HCT116 (cell line): ENCODE data around the gene RBBP8NL. TPM values are rescaled to one million over a fixed set of nuclear protein-coding genes. Genes with fewer than 3 reads are reported as not detected.

Source experiments
- ATAC-seq: fragments of 200-7000 bp; cut with Tn5 transposase; 2 replicates; pipeline ENCODE4 v1.9.1; 2020; ENCODE audit warnings: mild to moderate bottlenecking, moderate library complexity
- Bru-seq: library from RNA; stranded (reverse); fragments of 400-500 nt; gene quantifications from one replicate; lab custom pipeline; 2021; lab: Mats Ljungman, UMichigan
- BruChase-seq, 2 experiments: library from RNA; stranded (reverse); fragments of 400-500 nt; gene quantifications; one replicate each; lab custom pipeline; 2021; lab: Mats Ljungman, UMichigan
- BruUV-seq: library from RNA; stranded (reverse); fragments of 400-500 nt; replicated peaks from 2 replicates; lab custom pipeline; 2021; lab: Mats Ljungman, UMichigan
- CTCF ChIA-PET: fragments of 300-600 bp; sonication (Branson Sonifier 250); formaldehyde crosslinking; loops from one replicate; lab custom pipeline; 2021; ENCODE audit warnings: antibody characterized with exemption; lab: Charles Lee
- POLR2A ChIA-PET: fragments of 300-600, 350-600 bp; sonication (Branson Sonifier 250); formaldehyde crosslinking; loops from one replicate; lab custom pipeline; 2021; ENCODE audit warnings: antibody characterized with exemption; lab: Charles Lee
- RAD21 ChIA-PET, 2 experiments: fragments of 300-600 bp; sonication (Branson Sonifier 250); formaldehyde crosslinking; loops; one replicate each; lab custom pipeline; 2023; ENCODE audit warnings: low total read pairs in 2 of 2; ENCODE audit not compliant: uncharacterized antibody in 2 of 2, unreplicated experiment in 2 of 2, low non-redundant PET in 1 of 2; lab: Charles Lee
- DNase-seq: peaks from one replicate; pipeline ENCODE4 v3.0.0-alpha.2; 2010; ENCODE audit warnings: low read depth, low spot score
- H2AFZ ChIP-seq: fragments of 200-600 bp; shearing (Covaris generic), sonication (generic); 2 replicates; pipeline ENCODE4 v1.6.1; 2017; ENCODE audit warnings: low read depth, mixed run types, mixed read lengths, antibody characterized with exemption, low read length; ENCODE audit not compliant: poor library complexity, severe bottlenecking
- H3K27ac ChIP-seq: 2 replicates; pipeline ENCODE4 v1.5.1; 2012; ENCODE audit warnings: low read depth, low read length
- H3K27me3 ChIP-seq: fragments of 200-600 bp; sonication (generic); 2 replicates; pipeline ENCODE4 v1.6.1; 2016; ENCODE audit warnings: mixed run types, low read length, mixed read lengths; ENCODE audit not compliant: insufficient read depth
- H3K36me3 ChIP-seq, 2 experiments: fragments of 200-500 bp in 1 of 2; fragments of 200-600 bp in 1 of 2; sonication (Bioruptor generic) in 1 of 2; sonication (generic) in 1 of 2; 2 replicates each; pipeline versions ENCODE4 v1.5.1 to v1.6.1; 2014 to 2016; ENCODE audit warnings: low read length in 2 of 2, inconsistent platforms in 1 of 2, mixed read lengths in 1 of 2, mixed run types in 1 of 2; ENCODE audit not compliant: insufficient read depth in 2 of 2, control insufficient read depth in 1 of 2
- H3K4me1 ChIP-seq, 2 experiments: fragments of 200-600 bp in 1 of 2; sonication (generic) in 1 of 2; 2 replicates each; pipeline versions ENCODE4 v1.5.1 to v1.6.1; 2012 to 2017; ENCODE audit warnings: low read length in 2 of 2, inconsistent platforms in 1 of 2, mild to moderate bottlenecking in 1 of 2, mixed read lengths in 1 of 2, mixed run types in 1 of 2, moderate library complexity in 1 of 2; ENCODE audit not compliant: insufficient read depth in 2 of 2, control insufficient read depth in 1 of 2
- H3K4me2 ChIP-seq: fragments of 200-600 bp; sonication (generic); 2 replicates; pipeline ENCODE4 v1.6.1; 2017; ENCODE audit warnings: mixed run types, low read length, mixed read lengths
- H3K4me3 ChIP-seq, 2 experiments: fragments of 200-600 bp in 1 of 2; sonication (generic) in 1 of 2; replicated peaks in 1 of 2; 2 replicates each; pipeline ENCODE4 v1.5.1; 2011 to 2016; ENCODE audit warnings: low read length in 2 of 2, control low read depth in 1 of 2, low read depth in 1 of 2, mild to moderate bottlenecking in 1 of 2, mixed read lengths in 1 of 2, mixed run types in 1 of 2
- H3K79me2 ChIP-seq: fragments of 200-600 bp; sonication (generic); 2 replicates; pipeline ENCODE4 v1.6.1; 2017; ENCODE audit warnings: mild to moderate bottlenecking, mixed run types, low read length, moderate library complexity, mixed read lengths; ENCODE audit not compliant: insufficient read depth
- H3K9ac ChIP-seq: fragments of 200-600 bp; sonication (generic); 2 replicates; pipeline ENCODE4 v1.6.1; 2016; ENCODE audit warnings: low read length, mixed read lengths
- H3K9me2 ChIP-seq: fragments of 200-600 bp; sonication (generic), shearing (Covaris generic); 2 replicates; pipeline ENCODE4 v1.6.1; 2017; ENCODE audit warnings: mixed run types, mild to moderate bottlenecking, moderate library complexity; ENCODE audit not compliant: insufficient read depth
- H3K9me3 ChIP-seq, 2 experiments: fragments of 200-500 bp in 1 of 2; fragments of 200-600 bp in 1 of 2; sonication (Bioruptor generic) in 1 of 2; sonication (generic) in 1 of 2; 2 replicates each; pipeline ENCODE4 v1.6.1; 2014 to 2017; ENCODE audit warnings: low read length in 2 of 2, mixed read lengths in 2 of 2, inconsistent platforms in 1 of 2, low read depth in 1 of 2, mild to moderate bottlenecking in 1 of 2, mixed run types in 1 of 2, moderate library complexity in 1 of 2; ENCODE audit not compliant: control insufficient read depth in 1 of 2, insufficient read depth in 1 of 2
- H4K20me1 ChIP-seq: fragments of 200-600 bp; sonication (generic), shearing (Covaris generic); 2 replicates; pipeline ENCODE4 v1.6.1; 2017; ENCODE audit warnings: mixed run types, mild to moderate bottlenecking, moderate library complexity; ENCODE audit not compliant: insufficient read depth
- ATF3 ChIP-seq: IDR thresholded peaks from 2 replicates; pipeline ENCODE4 v1.6.1; 2012
- CBX3 ChIP-seq: IDR thresholded peaks from 2 replicates; pipeline ENCODE4 v1.6.1; 2012; ENCODE audit warnings: low read depth
- CEBPB ChIP-seq: IDR thresholded peaks from 2 replicates; pipeline ENCODE4 v1.6.1; 2012; ENCODE audit warnings: low read depth
- CTCF ChIP-seq, 3 experiments: fragments of 200-600 bp in 1 of 3; sonication (generic) in 1 of 3; IDR thresholded peaks in 2 of 3; conservative IDR thresholded peaks in 1 of 3; 2 replicates each; pipeline ENCODE4 v1.5.1; 2012 to 2017; ENCODE audit warnings: low read depth in 2 of 3, low read length in 2 of 3, antibody characterized with exemption in 1 of 3, borderline replicate concordance in 1 of 3, control low read depth in 1 of 3, mild to moderate bottlenecking in 1 of 3, mixed read lengths in 1 of 3, mixed run types in 1 of 3, moderate library complexity in 1 of 3; ENCODE audit not compliant: insufficient read depth in 1 of 3
- EGR1 ChIP-seq: IDR thresholded peaks from 2 replicates; pipeline ENCODE4 v1.6.1; 2012; ENCODE audit warnings: low read depth
- ELF1 ChIP-seq: IDR thresholded peaks from 2 replicates; pipeline ENCODE4 v1.6.1; 2012; ENCODE audit warnings: low read depth, borderline replicate concordance
- EZH2 ChIP-seq: fragments of 200-600 bp; sonication (generic); IDR thresholded peaks from 2 replicates; pipeline ENCODE4 v1.6.1; 2017; ENCODE audit warnings: antibody characterized with exemption, mixed run types
- EZH2phosphoT487 ChIP-seq: fragments of 200-600 bp; IDR thresholded peaks from 2 replicates; pipeline ENCODE4 v1.6.1; 2018; ENCODE audit warnings: antibody characterized with exemption, borderline replicate concordance
- FOSL1 ChIP-seq: IDR thresholded peaks from 2 replicates; pipeline ENCODE4 v1.6.1; 2012; ENCODE audit warnings: low read depth
- JUND ChIP-seq: IDR thresholded peaks from 2 replicates; pipeline ENCODE4 v1.6.1; 2012
- MAX ChIP-seq: IDR thresholded peaks from 2 replicates; pipeline ENCODE4 v1.6.1; 2012
- POLR2A ChIP-seq: IDR thresholded peaks from 2 replicates; pipeline ENCODE4 v1.7.0; 2011; ENCODE audit warnings: borderline replicate concordance; ENCODE audit not compliant: insufficient read depth, insufficient read length; ENCODE audit errors: extremely low read depth
- POLR2AphosphoS5 ChIP-seq: IDR thresholded peaks from 2 replicates; pipeline ENCODE4 v1.6.1; 2011; ENCODE audit warnings: mild to moderate bottlenecking, low read depth, low read length, moderate library complexity
- RAD21 ChIP-seq: IDR thresholded peaks from 2 replicates; pipeline ENCODE4 v1.6.1; 2012; ENCODE audit warnings: low read depth, mild to moderate bottlenecking
- SIN3A ChIP-seq: IDR thresholded peaks from 2 replicates; pipeline ENCODE4 v1.6.1; 2012; ENCODE audit warnings: low read depth
- SP1 ChIP-seq: IDR thresholded peaks from 2 replicates; pipeline ENCODE4 v1.6.1; 2012; ENCODE audit warnings: low read depth
- SRF ChIP-seq: IDR thresholded peaks from 2 replicates; pipeline ENCODE4 v1.6.1; 2012; ENCODE audit warnings: low read depth
- TCF7L2 ChIP-seq: IDR thresholded peaks from 2 replicates; pipeline ENCODE4 v1.7.0; 2011; ENCODE audit warnings: borderline replicate concordance, inconsistent platforms; ENCODE audit not compliant: insufficient read depth, insufficient read length; ENCODE audit errors: extremely low read depth
- YY1 ChIP-seq: IDR thresholded peaks from 2 replicates; pipeline ENCODE4 v1.6.1; 2011; ENCODE audit warnings: low read length, low read depth, moderate library complexity, mild to moderate bottlenecking; ENCODE audit not compliant: insufficient replicate concordance; ENCODE audit errors: extremely low read depth
- ZFX ChIP-seq: fragments of 450-650 bp; IDR thresholded peaks from 2 replicates; pipeline ENCODE4 v1.6.1; 2017
- ZNF274 ChIP-seq: fragments of 200-500 bp; sonication (Bioruptor generic); IDR thresholded peaks from 2 replicates; pipeline ENCODE4 v1.6.1; 2014; ENCODE audit warnings: mild to moderate bottlenecking, low read depth, low read length, inconsistent platforms
- intact Hi-C: fragments of 100-400 bp; cut with micrococcal nuclease; formaldehyde crosslinking; loops from 2 replicates; pipeline ENCODE4 v1.10.0; 2022
- long read RNA-seq: library from polyadenylated mRNA; unstranded; transcript quantifications from one replicate; pipeline ENCODE4 v2.0.0, GENCODE V29; 2021; ENCODE audit not compliant: unreplicated experiment
- polyA plus RNA-seq: library from polyadenylated mRNA; unstranded; fragments of >200 nt; gene quantifications from 2 replicates; pipeline ENCODE4 v1.2.1, GENCODE V29; 2012; ENCODE audit warnings: missing spikeins
- total RNA-seq: library from RNA; stranded (reverse); gene quantifications from one replicate; pipeline ENCODE4 v1.2.1, GENCODE V29; 2021; ENCODE audit not compliant: unreplicated experiment
- TF ChIP-seq, protein P1 (sequence below): IDR thresholded peaks from 2 replicates; pipeline ENCODE4 v1.6.1; 2011; ENCODE audit warnings: mild to moderate bottlenecking, low read length, moderate library complexity; ENCODE audit not compliant: insufficient replicate concordance; ENCODE audit errors: extremely low read depth

Gene RBBP8NL
- total RNA-seq (0.59 TPM), Bru-seq, nascent RNA (percentile 17 among the genes with signal in this experiment), BruChase-seq, experiment 1, labeled RNA remaining after a 6-hour chase (percentile 18 among the genes with signal in this experiment), BruChase-seq, experiment 2, labeled RNA remaining after a 2-hour chase (percentile 11 among the genes with signal in this experiment)
- 0.54 and 0.65 TPM in 2 replicates for polyA plus RNA-seq
- long read RNA-seq, partial matches to known transcripts, result 3 of 3 reads
- long read RNA-seq, other reads (novel, unspliced or antisense), result 0 of 3 reads

DNA sequence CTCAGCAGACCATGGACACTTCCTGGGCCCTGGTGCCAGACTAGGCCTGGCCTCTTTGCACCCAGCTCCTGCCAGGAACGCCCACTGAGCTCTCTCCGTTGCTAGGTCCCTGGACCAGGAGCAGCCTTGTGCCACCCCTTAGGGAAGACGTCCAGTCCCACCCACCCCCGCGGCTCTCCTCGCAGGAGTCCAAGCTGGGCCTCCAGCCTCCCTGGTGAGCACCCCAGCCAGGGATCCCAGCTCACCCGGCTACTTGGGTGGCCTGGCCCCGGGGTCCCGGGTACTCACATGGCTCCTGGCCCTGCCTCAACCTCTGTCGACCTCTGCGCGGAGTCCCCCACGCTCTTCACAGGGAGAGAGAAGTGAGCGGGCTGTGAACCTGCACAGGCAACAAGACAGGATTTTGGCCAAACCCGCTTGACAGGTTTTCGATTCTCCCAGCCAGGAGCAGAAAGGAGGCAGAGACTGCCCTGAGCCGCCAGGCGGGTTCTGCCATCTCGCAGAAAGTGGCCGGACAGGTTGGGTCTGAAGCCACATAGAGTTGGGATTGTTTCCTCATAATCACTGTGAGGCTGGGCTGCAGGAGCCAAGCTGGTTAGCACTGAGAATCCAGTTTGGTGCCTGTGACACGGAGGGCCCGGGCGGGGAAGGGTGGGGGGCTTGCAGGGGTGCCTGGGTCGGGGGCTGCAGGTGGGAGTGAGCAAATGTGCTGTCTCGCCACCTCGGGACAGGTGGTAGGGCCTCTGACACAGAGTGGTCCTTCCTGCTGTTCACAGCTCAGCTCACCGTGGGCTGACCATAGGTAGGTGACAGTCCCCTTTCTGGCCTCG is at the start of gene RBBP8NL:
Gene RBBP8NL, minus strand, starts transcription at position 368 of the 830 bp plus-strand sequence. CDS start 7,892 bp downstream, outside the sequence.
- no TSS peak for BruUV-seq
- ChIA-PET POLR2A (no interaction called here), CTCF (interaction anchor here (1.0 to 2.3 kb wide), 3 partner anchors 17 to 189 kb away, joined by 4 to 7 read pairs (median 4); no protein-coding TSS in a partner anchor), RAD21 (interaction anchor here (0.6 to 1.5 kb wide), 3 partner anchors 17 to 442 kb away, joined by 3 to 7 read pairs (median 4); no protein-coding TSS in a partner anchor)
- H4K20me1 ChIP-seq, result no peaks in the 10 kb centered on the region
- peak; percentile 89 for ATAC-seq
- H3K9me3 ChIP-seq, result no peaks in the 10 kb centered on the region
- no peak within 1 kb of the TSS for H2AFZ ChIP-seq
- peak within 1 kb of the TSS; percentile 80 for H3K27ac ChIP-seq
- no peaks in the 10 kb centered on the region for H3K9me2 ChIP-seq
- H3K4me3 ChIP-seq, result peak within 1 kb of the TSS in 1 of 2 experiments; percentile 40; a peak in 2 of 4 replicates
- peak within 1 kb of the TSS; percentile 77 for H3K4me2 ChIP-seq
- intact Hi-C loops, result no loop called here
- DNase-seq, result peak; percentile 77
- peak within 1 kb of the TSS; percentile 35; the same call in 1 of the 2 replicates for H3K9ac ChIP-seq
- H3K27me3 ChIP-seq, result no peaks in the 10 kb centered on the region
- no peaks in the 10 kb centered on the region for H3K36me3 ChIP-seq
- H3K79me2 ChIP-seq, result no peaks in the 10 kb centered on the region
- peaks cover 29 to 39% of the 10 kb centered on the region in 2 experiments for H3K4me1 ChIP-seq
- TF ChIP-seq JUND (no peak), ZFX (no peak), CEBPB (no peak), POLR2AphosphoS5 (peak; percentile 41; the same call in 1 of the 2 replicates), TCF7L2 (no peak), CTCF (IDR thresholded peaks at IDR 0.05 in 2 of 3, conservative IDR thresholded peaks at IDR 0.05 in 1 of 3; ENCODE audit: borderline replicate concordance in 1 of 3, insufficient read depth in 1 of 3, low read depth in 2 of 3, low read length in 2 of 3) (peak in 2 of 3 experiments; percentile 20 to 36; a peak in 3 of 6 replicates), YY1 (peak; percentile 67), POLR2A (no peak), CBX3 (no peak; the same call in 1 of the 2 replicates), FOSL1 (no peak), EZH2phosphoT487 (no peak), SP1 (peak; percentile 89), ELF1 (no peak), RAD21 (no peak; the same call in 1 of the 2 replicates), EGR1 (no peak), ZNF274 (no peak), SIN3A (no peak), ATF3 (no peak), MAX (no peak; the same call in 1 of the 2 replicates), EZH2 (no peak), SRF (no peak)
- TF ChIP-seq, protein P1, sequence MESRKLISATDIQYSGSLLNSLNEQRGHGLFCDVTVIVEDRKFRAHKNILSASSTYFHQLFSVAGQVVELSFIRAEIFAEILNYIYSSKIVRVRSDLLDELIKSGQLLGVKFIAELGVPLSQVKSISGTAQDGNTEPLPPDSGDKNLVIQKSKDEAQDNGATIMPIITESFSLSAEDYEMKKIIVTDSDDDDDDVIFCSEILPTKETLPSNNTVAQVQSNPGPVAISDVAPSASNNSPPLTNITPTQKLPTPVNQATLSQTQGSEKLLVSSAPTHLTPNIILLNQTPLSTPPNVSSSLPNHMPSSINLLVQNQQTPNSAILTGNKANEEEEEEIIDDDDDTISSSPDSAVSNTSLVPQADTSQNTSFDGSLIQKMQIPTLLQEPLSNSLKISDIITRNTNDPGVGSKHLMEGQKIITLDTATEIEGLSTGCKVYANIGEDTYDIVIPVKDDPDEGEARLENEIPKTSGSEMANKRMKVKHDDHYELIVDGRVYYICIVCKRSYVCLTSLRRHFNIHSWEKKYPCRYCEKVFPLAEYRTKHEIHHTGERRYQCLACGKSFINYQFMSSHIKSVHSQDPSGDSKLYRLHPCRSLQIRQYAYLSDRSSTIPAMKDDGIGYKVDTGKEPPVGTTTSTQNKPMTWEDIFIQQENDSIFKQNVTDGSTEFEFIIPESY, result no peak
